ENCODE measurements around the gene EFEMP2.
"Not testable (repeated sequence)": the region's sequence is repeated elsewhere in the genome, so short reads cannot be mapped to it uniquely, and the experiment has no call there.

EFEMP2 gene

GRCh38 chr11:65900125-65900898 lies 27.7 kb upstream of the EFEMP2 start, which contains the start of gene FOSL1:
Gene FOSL1 (minus strand): TSS chr11:65900388. CDS start chr11:65900339, 49 bp downstream.
- DNase-seq = peak; percentile 99

DNA sequence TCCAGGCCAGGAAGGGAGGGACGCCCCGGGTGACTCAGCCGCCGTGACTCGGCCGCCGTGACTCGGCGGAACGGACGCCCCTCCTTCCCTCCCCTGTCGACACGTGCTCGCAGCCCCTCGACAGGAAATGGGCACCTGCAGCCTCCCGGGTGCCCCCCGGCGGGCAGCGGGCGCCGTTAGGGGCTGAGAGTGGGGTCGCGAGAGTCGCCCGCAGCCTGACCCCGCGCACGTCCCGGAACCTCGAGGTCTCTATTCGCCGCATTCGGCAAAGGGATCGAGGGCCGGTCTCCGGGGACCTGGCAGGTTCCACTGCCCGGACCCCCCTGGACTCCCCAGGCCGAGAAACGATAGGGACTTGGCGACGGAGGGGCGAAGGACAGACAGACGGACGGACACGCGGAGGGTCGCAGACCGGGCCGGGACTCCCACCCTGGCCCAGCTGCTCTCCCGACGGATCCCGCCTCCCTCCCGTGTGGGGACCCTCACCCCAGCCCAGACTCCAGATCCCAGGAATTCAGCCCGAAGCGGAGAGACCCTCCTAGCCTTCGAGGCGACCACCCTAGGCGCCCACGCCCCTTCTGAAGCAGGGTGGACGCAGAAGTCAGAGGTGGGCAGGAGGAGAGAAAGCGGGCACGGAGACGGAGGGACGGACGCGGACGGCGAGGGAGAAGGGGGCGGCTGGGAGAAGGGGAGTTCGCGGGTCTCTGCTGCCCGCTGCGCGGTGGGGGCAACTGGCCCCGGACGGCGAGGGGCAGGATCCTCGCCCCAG lies 26.9 kb upstream of the EFEMP2 start:
- DNase-seq = no peak

GRCh38 chr11:65898656-65899355 lies 26.2 kb upstream of the EFEMP2 start:
- DNase-seq = peak; percentile 49

DNA sequence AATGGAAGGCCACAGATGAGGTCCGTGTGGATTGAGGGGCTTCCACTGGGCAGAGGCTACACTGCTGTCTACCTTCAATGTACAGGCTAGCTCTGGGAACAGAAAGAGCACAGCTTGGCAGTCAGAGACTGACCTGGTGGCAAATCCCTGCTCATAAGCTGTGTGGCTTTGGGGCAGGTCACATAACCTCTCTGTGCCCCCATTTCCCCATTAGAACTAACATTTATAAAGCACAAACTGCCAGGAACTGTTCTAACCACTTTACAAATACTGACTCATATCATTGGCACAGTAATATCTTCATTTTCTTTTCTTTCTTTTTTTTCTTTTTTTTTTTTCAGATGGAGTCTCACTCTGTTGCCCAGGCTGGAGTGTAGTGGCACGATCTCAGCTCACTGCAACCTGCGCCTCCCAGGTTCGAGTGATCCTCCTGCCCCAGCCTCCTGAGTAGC lies 24.4 kb upstream of the EFEMP2 start:
- no peak for DNase-seq

DNA sequence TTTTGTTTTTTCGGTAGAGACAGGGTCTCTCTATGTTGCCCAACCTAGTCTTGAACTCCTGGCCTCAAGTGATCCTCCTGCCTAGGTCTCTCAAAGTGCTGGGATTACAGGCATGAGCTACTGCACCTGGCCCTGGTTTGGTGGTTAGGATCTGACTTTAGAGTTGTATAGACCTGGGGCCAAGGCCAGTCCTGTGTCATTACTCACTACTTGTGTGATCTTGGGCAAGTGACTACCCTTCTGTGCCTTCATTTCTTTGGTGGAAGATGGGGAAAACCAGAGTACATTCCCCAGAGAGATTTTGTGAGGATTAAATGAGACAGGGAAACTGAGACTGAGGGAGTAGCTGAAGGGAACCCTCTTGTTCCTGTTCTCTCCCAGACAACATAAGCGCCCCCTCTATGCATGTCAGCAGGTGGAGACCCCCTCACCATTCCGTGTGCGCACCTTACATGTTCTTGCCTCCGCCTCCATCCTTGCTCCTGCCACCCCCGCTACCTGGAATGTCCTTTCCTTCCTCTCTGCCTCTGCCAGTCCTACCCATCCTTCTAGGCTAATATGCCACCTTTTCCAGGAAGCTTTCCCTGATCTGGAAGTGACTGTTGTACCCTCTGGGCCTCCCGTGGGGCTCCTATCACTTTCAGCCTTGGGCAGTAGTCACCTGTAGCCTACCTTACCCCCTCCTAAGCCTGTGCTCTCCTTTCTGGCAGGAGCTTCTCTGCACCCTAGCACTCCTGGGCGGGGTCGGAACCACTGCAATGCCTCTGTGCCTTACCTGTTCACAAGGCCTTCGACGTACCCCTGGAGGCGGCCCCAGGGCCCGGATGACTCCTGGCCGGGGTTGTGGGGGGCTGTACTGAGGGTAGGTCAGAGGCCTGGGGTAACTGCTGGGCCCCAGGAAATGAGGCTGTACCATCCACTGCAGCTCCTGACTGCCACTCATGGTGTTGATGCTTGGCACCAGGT lies 23.7 kb upstream of the EFEMP2 start:
- no peak for DNase-seq

DNA sequence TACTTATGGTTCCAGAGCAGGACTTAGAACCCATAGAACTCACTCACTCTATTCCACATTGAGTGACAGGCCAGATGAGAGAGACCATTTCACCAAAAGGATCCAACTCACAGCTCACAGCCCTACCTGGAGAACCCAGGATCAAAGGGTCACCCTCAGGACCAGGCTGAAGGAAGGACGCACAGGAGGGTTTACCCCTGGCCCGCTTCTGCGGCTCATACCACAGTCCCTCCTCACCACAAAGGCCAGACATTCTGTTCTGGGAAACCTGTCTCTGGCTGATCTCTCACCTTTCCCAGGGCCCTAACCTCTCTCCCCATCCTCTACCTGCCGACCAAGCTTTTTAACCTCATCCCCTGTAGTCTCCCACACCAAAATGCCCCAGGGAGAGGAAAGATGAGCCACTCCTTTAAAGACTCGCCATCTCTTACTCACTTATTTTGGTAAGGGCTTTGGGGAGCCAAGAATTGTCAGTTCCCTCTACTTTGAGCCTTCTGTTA lies 22.9 kb upstream of the EFEMP2 start:
- DNase-seq = no peak

- no peak for DNase-seq
These were observed 21.5 kb upstream of the EFEMP2 start for GRCh38 chr11:65894034-65894591.

DNA sequence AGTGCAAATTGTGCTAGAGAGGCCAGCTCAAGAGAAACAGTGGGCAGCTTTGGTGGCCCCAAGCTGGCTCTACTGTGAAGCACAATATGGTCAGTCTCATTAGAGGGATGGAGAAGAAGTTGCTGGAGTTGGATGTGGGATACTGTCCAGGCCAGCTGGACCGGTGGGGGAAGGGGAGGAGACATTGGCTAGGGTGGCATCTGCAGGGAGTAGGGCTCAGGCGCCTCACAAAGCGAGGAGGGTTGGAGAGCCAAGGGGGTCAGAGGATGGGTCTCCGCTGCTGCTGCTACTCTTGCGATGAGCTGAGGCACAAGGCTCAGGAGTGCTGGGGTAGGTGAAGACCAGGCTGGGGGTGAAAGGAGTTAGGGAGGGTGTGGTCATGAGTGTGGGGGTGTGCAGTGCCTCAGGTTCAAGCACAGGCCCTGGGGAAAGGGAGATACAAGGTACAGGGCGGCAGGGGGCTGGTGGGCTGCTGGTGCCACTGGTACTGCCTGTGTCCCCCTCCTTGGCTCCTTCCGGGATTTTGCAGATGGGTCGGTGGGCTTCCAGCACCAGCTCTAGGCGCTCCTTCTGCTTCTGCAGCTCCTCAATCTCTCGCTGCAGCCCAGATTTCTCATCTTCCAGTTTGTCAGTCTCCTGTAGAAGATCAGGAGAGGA lies 20.2 kb upstream of the EFEMP2 start:
- no peak for DNase-seq

DNA sequence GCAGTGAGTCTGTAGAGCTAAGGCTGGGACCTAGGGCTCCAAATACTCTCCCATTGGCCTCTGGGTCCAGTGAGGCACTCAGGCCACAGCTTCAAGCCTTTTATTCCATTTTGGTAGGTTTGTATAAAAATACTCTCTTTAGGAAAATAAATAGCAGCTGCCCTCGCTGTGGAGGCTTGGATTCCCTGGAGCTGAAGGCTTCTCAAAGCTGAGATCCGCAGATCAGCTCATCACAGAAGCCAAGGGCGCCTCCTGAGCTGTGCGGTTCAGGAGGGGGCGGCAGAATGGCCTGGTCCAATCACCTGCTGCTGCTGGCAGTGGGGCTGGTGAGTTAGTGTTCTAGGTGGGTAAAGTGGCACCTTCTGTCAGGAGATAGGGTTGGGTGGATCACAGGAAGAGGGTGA lies 19.5 kb upstream of the EFEMP2 start:
- not testable (repeated sequence) for DNase-seq

DNA sequence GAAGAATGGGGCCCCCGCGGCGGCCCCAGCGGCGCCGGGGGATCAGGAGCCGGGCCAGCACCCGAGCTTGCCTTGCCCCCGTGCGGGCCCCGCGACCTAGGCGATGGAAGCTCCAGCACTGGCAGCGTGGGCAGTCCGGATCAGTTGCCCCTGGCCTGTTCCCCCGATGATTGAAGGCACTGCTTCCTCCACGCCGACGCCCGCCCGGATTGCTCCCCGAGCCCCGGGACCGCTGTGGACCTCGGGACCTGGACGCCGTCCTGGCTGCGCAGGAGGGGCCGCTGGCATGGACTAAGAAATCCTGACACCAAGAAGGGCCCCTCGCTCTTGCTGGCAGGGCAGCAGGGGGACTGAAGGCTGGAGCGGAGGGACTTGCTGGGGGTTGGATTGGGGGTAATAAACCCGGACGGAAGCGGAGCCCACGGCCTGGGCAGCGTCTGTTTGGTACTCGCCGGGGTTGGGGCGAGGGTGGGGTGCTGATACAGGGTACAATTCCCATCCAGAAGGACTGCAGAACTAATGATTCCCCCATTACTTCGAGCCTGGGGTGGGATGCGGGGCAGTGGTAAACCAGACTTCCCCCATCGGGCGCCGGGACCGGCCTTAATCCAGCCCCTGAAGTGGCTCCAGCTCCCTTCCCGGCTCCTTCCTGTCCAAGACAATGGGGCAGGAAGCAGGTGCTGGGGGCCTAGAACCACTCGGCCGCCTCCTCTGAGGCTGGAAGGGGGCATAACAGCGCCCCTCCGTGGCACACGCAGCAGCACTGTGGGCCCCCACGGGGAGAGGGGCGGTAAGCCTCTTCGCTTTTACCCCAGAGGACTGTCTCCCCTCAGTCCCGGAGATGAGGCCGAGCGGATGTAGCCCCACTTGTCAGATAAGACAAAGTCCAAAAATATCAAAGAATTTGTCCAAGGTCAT lies 18.9 kb upstream of the EFEMP2 start:
- DNase-seq = peak; percentile 49

DNA sequence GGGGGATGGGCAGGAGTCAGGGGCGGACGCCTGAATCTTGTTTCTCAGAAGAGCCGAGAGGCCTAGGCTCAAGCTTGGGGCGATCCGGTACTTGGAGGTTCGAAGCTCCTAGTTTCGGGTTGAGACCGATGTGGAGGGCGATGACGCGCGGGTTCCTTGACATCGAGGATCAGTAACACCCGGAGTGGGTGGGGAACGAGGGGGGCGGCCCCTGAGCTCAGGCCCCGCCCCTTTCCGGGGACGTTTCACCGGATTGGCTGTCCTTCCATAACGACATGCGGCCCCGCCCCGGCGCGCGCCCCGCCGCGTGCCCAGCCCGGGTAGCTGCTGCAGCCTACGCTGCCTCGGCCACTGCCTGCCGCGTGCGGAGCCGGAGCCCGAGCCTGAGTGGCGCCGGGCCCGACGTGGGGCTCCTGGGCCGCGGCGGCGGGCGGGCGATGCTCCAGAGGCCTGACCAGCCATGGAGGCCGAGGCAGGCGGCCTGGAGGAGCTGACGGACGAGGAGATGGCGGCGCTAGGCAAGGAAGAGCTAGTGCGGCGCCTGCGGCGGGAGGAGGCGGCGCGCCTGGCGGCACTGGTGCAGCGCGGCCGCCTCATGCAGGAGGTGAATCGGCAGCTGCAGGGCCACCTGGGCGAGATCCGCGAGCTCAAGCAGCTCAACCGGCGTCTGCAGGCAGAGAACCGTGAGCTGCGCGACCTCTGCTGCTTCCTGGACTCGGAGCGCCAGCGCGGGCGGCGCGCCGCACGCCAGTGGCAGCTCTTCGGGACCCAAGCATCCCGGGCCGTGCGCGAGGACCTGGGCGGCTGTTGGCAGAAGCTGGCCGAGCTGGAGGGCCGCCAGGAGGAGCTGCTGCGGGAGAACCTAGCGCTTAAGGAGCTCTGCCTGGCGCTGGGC lies 18.0 kb upstream of the EFEMP2 start, which contains the start of gene CCDC85B:
Gene CCDC85B (plus strand): TSS at position 350 of the 895 bp plus-strand sequence. CDS start 111 bp downstream, at position 461.
- DNase-seq = peak; percentile 99

DNA sequence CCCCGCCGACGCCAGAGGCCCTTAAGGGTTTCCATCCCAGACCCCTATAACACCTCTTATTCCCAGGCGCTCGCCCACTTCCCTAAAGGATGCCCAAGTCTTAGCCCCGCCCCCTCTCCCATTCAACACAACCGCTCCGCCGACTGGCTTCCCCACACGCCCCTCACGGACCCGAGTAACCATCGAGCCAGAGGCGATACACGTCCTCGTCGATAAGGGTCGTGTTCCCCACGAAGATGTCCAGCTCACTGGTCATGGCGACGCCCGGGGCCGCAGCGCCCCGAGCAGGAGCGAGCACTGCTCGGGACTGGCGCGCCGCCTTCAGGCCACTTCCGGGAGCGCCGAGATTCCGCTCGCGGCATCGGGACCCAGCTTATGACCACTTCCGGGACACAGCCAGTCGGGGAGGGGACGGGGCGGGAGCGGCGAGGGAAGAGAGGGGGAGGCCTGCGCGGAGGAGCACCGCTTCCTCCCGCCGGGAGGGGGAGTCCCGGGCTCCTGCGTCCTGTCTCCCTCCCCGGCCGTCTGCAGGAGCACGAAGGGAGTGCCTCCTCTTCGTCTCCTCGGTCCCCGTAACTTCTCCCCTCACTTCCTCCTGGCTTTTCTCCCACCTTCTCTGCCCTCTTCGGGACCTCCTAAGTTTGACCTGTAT lies 15.7 kb upstream of the EFEMP2 start, which contains the start of gene FIBP:
Gene FIBP (minus strand): TSS at position 309 of the 652 bp plus-strand sequence. CDS start 53 bp downstream, at position 256.
- peak; percentile 100 for DNase-seq

- peak; percentile 67 for DNase-seq
These were observed 15.1 kb upstream of the EFEMP2 start for GRCh38 chr11:65887723-65888162.

DNA sequence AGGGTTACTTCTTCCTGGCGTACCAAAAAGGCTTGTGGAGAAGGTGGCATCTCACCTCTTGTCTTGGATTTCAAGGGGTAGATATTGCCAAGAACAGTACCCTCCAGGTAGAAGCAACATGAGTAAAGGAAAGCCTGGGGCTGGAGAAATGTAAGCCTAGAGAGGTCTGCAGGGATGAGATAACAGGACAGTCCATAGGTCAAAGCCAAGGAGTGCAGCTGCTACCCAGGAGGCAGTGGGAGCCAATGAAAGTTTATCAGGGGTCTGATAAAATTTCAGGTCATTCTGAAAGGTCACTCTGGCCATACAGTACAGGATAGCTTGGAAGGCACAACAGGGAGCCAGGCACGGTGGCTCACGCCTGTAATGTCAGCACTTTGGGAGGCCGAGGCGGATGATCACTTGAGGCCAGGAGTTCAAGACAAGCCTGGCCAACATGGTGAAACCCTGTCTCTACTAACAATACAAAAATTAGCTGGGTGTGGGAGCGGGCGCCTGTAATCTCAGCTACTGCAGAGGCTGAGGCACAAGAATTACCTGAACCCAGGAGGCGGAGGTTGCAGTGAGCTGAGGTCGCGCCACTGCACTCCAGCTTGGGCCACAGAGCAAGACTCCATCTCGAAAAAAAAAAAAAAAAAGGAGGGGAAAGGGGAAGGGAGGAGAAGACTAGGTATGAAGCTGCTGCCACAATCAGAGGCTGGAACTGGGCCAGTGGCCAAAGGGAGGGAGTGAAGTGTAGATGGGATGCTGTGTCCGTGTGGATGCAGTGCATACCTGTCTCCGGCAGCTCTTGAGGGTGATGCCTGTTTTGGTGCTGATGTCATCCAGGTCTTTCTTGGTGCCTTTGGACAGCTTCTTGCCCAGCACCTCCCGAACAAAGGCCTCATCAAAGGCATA lies 14.5 kb upstream of the EFEMP2 start:
- no peak for DNase-seq

DNA sequence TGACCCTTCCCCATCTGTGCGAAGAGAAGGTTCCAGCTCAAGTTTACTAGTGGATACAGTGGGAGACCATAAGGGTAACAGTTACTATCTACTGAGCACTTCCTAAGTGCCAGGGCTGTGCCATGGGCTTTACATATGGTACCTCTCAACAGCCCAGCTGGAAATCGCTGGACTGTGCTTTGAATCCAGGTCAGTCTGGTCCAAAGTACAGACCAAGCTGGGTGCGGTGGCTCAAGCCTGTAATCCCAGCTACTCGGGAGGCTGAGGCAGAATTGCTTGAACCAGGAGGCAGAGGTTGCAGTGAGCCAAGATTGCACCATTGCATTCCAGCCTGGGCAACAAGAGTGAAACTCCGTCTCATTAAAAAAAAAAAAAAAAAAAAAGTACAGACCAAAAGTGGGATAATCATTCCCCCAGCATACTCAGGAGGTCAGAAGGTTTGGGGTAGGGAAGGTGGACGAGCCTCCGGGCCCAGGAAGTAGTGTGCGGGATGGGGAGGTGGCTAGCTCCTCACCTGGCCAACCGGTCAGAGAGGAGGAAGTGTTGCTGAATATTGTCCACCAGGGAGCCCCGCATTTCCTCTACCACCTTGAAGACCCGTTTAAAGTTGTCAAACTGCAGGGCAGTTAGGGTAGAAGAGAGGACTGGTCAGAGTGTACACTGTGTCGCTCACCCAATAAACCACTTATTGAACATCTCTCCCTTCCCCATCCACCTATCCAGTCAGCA lies 13.4 kb upstream of the EFEMP2 start:
- no peak for DNase-seq

- no peak for DNase-seq
These were observed 12.6 kb upstream of the EFEMP2 start for GRCh38 chr11:65885231-65885630.
